ENCODE measurements around the gene ABLIM2. TPM values are rescaled to one million over a fixed set of nuclear protein-coding genes. Genes with fewer than 3 reads are reported as not detected.

Gene ABLIM2
- total RNA-seq, 2 experiments from 2014 or later, result 0.30 to 0.79 TPM

DNA sequence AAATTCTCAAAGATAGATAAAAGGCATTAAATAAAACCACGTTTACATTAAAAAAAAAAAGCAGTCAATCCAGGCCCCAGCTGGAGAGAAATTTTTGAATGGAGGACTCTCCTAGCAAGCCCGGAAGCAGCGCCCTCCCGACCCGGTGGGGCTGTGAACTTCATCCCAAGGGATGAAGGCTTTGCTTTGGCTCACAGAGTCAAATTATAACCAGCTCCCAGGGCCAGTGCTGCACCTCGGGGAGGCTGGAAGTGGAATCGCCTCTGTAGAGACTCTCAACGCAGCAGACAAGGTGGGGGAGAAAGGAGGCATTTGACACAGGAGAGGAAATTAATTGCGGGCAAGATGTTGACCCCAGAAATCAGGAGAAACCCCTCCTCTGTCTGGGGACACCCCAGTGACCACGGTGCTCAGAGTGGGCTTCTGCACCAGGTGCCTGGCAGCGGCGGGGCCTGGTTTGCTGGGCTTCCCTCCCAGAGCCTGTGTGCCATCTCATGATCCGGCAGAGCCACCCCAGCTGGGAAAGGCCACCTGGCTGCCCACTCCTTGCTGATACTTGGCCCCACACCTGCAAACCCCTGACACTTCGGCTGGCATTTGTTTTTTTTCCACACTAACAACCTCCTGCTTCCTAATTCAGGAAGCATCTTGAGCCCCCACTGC lies 71.7 kb downstream of the ABLIM2 start:
- CTCF ChIA-PET, result no interaction called here
- POLR2A ChIA-PET, result no interaction called here
- Mint-ChIP-seq H3K9me3 (no peaks in the 10 kb centered on the region), H3K27me3 (no peaks in the 10 kb centered on the region), H3K27ac (no peak overlapping the region), H3K36me3 (ENCODE audit: low read depth) (no peaks in the 10 kb centered on the region), H3K4me1 (no peaks in the 10 kb centered on the region), H3K4me3 (no peak overlapping the region)
- no peak for DNase-seq

DNA sequence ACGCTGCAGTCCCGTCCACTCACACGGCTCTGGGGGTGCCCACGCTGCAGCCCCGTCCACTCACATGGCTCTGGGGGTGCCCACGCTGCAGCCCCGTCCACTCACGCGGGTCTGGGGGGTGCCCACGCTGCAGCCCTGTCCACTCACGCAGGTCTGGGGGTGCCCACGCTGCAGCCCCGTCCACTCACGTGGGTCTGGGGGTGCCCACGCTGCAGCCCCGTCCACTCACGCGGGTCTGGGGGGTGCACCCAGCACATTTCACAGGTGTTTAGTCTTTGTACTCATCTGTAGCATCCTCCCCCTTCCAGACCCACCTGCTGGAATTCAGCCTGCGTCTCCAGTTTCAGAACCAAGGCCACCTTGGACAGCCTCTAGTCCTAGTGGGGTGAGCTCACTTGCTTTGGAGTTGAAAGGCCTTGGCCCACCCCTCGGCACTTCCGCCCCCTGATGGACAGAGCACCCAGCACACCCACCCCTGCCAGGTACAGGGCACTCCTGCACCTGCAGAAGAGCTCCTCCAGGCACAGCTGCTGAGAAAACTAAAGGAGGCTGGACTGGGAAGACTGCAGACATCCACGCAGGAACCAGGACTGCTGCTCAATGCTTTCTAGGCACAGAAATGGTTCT lies 73.0 kb downstream of the ABLIM2 start:
- Mint-ChIP-seq H3K4me3 (no peak overlapping the region), H3K36me3 (ENCODE audit: low read depth) (no peaks in the 10 kb centered on the region), H3K4me1 (no peaks in the 10 kb centered on the region), H3K9me3 (no peaks in the 10 kb centered on the region), H3K27me3 (no peaks in the 10 kb centered on the region), H3K27ac (no peak overlapping the region)
- no peak for DNase-seq
- ChIA-PET POLR2A (no interaction called here), CTCF (interaction anchor here (0.5 to 0.6 kb wide), 2 partner anchors 145 to 182 kb away, joined by 3 read pairs; no protein-coding TSS in a partner anchor)

DNA sequence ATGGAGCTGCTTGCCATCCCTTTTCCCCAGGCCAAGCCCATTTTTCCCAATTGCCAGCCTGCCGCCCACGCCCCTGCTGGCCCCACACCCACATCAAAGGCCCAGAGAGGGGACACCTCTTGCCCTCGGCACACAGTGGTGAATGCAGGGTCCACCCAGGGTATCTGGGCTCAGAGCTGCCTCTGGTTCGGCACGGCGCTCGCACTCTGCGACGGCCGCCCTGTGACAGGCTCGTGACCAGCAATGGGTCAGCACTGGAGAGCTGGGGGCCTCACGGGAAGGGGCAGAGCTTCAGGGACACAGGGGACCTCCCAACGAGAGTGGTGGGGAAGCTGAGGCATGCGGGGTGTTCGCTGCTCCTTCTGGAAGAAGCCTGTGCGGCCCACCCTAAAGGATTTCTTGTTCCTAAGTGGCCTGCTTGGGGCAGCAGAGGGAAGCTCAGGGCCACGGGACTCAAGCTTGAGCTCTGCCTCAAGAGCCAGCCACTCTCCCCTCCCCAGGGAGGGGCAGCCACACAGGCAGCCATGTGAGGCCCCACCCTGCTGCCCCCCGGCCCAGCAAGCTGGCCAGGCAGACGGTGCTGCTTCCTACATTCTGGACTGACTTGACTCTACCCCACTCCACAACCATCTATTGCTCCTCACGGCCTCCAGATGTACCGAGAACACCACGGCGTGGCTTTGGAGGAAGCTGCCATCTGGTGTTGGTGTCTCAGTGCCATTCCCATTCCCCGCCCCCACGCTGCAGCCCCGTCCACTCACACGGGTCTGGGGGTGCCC lies 73.7 kb downstream of the ABLIM2 start:
- H3K36me3 Mint-ChIP-seq (ENCODE audit: low read depth), result no peaks in the 10 kb centered on the region
- H3K27me3 Mint-ChIP-seq, result no peaks in the 10 kb centered on the region
- ChIA-PET POLR2A (no interaction called here), CTCF (interaction anchor here (0.5 kb wide), 1 partner anchor 145 kb away, joined by 3 read pairs; no protein-coding TSS in a partner anchor)
- H3K4me1 Mint-ChIP-seq, result no peaks in the 10 kb centered on the region
- no peaks in the 10 kb centered on the region for H3K9me3 Mint-ChIP-seq
- H3K4me3 Mint-ChIP-seq, result no peak overlapping the region
- DNase-seq, result no peak
- H3K27ac Mint-ChIP-seq, result no peak overlapping the region

DNA sequence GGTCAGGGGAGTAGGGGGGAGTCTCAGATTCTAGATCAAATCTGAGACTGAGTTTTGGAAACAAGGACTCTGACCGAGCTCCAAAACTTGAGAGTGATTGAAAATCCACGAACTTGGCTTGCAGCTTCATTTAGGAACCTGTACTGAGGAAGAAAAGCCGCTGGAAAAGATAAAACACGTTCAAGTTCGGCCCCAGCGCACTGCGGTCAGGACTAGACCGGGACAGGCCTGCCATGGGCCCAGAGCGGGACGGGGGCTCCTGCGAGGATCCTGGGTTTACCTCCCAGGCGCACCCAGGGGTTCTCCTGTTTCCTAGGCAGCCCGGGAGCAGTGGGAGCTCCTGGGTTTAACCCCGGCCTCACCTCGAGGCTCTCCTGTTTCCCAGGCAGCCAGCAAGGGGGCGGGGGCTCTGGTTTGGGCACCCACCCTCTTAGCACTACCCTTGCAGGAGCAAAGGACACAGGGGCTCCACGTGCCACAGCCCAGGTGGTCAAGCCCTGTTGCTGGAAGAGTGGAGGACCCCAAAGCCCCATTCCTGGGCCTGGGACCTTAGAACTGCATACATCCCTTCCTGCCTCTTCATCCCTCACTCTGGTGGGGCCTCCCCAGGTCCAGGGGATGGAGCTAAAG lies 74.5 kb downstream of the ABLIM2 start:
- Mint-ChIP-seq H3K4me3 (no peak overlapping the region), H3K36me3 (ENCODE audit: low read depth) (no peaks in the 10 kb centered on the region), H3K27ac (no peak overlapping the region), H3K9me3 (no peaks in the 10 kb centered on the region), H3K4me1 (no peaks in the 10 kb centered on the region), H3K27me3 (no peaks in the 10 kb centered on the region)
- CTCF ChIA-PET, result no interaction called here
- POLR2A ChIA-PET, result no interaction called here
- no peak for DNase-seq

DNA sequence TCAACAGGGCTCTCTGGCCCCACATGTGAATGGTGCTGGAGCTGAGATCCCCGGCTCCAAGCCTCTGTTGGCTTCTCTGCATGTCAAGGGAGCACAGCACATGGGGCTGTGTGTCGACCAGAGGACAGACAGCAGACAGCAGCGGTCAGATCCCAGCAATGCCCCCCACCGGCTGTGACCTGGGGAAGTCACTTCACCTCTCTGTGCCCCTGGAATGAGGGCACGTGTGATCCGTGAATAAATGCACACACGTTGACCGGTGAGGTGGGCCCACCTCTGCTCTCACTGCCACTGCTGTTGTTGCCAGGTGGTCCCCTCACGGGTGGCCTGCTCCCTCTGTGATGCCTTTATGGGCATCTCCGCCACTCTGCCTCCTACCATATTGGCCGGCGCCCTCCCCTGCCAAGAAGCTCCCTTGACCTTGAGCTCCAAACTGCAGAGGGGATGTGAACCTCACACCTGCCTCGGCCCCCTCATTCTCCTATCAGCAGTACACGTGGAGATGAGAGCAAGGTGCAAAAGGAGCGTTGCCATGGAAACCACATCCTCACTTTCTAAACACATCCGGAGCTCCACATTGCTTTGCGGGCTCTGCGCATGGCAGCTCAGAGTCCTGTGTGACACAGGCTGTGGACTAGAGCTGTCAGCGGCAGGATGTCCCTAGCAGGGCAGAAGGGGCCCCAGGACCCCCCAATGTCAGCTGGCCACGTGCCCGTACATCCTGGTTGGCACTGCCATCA lies 75.4 kb downstream of the ABLIM2 start:
- no peaks in the 10 kb centered on the region for H3K36me3 Mint-ChIP-seq (ENCODE audit: low read depth)
- H3K9me3 Mint-ChIP-seq, result no peaks in the 10 kb centered on the region
- H3K4me1 Mint-ChIP-seq, result no peaks in the 10 kb centered on the region
- H3K4me3 Mint-ChIP-seq, result no peak overlapping the region
- CTCF ChIA-PET, result no interaction called here
- H3K27ac Mint-ChIP-seq, result peak overlapping the region; percentile 17
- no peak for DNase-seq
- POLR2A ChIA-PET, result no interaction called here
- H3K27me3 Mint-ChIP-seq, result no peaks in the 10 kb centered on the region

DNA sequence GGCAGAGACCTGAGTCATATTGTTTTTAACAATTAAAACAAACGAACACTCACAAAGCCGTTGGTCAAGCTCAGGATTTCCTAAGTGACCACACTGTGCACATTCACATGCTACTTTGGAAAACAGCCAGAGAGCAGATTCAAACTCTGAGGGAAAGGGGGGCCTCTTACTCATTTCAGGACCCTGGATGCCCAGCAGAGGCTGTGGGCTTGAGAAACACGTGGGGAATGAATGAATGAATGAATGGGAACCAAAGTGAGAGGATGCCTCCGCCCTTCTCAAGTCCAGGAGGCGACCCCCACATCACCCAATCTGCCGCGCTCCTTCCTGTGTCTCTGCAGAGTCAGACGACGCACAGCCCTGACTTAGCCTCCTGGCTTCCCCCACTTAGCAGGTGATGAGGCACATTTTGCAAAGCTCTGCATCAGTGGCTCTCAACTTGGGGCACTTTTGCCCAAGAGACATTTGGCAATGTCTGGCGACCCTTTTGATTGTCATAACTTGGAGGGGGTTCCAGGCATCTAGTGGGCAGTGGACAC lies 76.0 kb downstream of the ABLIM2 start:
- ChIA-PET CTCF (no interaction called here), POLR2A (no interaction called here)
- Mint-ChIP-seq H3K9me3 (no peaks in the 10 kb centered on the region), H3K4me1 (no peaks in the 10 kb centered on the region), H3K36me3 (ENCODE audit: low read depth) (no peaks in the 10 kb centered on the region), H3K27ac (no peak overlapping the region), H3K4me3 (no peak overlapping the region), H3K27me3 (no peaks in the 10 kb centered on the region)
- no peak for DNase-seq

DNA sequence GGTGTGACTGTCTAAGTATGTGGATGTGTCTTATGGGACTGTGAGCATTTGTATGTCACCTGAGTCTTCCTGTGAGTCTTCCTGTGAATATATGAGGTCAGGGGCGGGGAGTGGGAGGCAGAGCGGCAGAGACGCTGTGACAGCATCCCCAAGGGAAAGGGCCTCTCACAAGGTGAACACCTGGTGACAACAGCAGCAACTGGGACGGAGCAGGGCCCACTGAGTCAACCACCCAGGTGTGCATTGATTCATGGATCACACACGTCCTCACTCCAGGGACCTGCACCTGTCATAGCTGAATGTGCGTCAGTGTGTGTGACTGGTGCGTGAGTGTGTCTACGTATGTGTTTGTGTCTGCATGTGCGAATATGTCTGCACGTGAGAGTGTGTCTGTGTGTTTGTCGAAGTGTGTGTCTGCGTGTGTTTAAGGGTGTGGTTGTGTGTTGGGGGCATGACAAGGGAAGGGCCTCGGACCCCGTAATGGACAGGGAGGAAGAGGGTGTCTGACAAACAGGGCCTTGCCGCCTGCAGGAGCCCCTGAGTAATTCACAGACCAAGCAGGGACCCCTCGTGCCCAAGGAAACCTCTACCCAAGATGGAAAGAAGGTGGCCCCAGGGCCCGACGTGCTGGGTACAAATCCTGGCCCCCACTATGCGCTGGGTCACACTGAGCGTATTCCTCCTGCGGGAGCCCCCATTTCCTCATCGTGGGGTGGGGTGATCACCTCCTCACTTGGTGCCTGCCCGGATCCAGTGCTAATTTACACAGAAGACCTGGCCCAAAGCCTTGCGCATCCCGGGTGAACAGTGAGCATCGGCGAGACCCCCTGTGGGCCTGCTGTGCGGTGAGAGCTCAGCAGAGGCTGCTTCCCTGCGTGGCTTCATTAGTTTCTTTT lies 76.7 kb downstream of the ABLIM2 start:
- Mint-ChIP-seq H3K36me3 (ENCODE audit: low read depth) (no peaks in the 10 kb centered on the region), H3K27me3 (no peaks in the 10 kb centered on the region), H3K4me3 (no peak overlapping the region), H3K27ac (no peak overlapping the region), H3K9me3 (no peaks in the 10 kb centered on the region), H3K4me1 (no peaks in the 10 kb centered on the region)
- ChIA-PET CTCF (no interaction called here), POLR2A (no interaction called here)
- DNase-seq, result no peak

DNA sequence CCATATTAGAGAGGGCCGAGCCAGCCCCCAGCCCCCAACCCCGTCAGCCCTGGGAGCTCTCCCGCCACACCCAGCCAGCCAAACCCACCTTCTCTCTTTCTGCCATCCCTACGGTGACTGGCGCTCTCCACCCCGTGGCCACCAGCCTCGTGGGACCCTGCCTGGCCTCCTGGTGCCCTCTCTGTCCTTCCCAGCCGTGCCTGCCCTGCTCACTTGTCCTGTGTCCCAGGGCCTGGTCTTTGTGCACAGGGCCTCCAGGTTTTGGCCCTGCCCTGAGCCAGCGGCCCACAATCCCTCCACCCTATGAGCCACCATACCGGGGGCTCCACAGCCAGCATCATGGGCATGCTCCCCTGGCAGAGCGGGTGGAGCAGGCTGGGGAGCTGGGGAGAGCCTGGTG lies 77.4 kb downstream of the ABLIM2 start:
- Mint-ChIP-seq H3K4me1 (no peaks in the 10 kb centered on the region), H3K36me3 (ENCODE audit: low read depth) (no peaks in the 10 kb centered on the region), H3K27me3 (no peaks in the 10 kb centered on the region), H3K27ac (no peak overlapping the region), H3K4me3 (no peak overlapping the region), H3K9me3 (no peaks in the 10 kb centered on the region)
- DNase-seq, result no peak
- ChIA-PET POLR2A (no interaction called here), CTCF (no interaction called here)

DNA sequence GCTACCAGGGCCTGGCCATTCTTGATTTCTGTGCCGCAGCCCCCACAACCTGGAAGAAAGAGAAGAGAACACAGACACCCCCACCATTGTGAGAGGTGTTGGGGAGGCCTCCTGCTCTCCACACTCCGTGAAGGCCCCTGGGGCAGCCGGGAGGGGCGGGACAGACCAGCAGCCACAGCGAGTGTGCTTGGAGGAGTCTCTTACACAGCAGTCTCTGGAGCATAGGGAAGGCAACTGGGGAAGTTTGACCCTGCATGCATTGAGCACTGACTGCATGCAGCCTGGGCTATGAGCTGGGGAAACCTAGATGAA lies 77.9 kb downstream of the ABLIM2 start:
- no peak for DNase-seq
- H3K36me3 Mint-ChIP-seq (ENCODE audit: low read depth), result no peaks in the 10 kb centered on the region
- no peaks in the 10 kb centered on the region for H3K4me1 Mint-ChIP-seq
- H3K27ac Mint-ChIP-seq, result no peak overlapping the region
- H3K9me3 Mint-ChIP-seq, result no peaks in the 10 kb centered on the region
- ChIA-PET POLR2A (no interaction called here), CTCF (no interaction called here)
- H3K4me3 Mint-ChIP-seq, result no peak overlapping the region
- H3K27me3 Mint-ChIP-seq, result no peaks in the 10 kb centered on the region

DNA sequence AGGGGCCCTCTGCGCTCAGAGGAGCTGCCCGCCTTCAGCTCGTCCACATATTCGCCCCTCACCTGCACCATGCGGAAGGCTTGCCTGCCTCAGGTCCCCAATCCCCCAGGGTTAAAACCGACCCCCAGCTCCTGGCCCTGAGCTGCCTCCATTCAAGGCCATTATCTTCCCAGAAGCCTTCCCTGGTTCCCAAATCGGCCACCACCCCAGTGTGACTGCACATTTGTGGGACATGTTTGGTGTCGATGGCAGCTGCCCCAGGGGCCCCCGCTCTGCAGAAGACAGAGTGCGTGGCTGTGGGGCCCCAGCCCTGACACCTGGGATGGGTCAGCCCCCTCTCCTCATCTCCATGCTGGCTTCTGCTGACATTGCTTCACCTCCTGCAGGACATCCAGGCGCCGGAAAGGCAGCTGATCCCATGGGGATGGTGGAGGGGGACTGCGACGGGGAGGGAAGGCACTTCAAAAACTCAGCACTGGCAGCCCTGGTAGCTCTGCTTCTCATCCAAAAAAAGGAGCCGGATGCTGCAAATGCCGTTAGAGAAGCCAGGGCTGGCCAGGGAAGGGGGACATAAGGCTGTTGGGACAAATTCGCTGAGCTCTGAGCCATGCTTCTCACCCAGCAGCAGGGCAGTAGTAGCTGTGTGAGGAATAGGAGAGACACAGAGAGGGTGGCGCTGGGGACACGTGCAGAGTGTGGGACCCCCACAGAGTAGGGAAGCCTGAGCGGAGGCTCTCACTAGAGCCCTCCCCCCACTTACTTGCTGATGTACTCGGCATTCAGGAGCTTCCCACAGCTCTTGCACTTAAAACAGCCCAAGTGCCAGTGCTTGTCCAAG lies 78.5 kb downstream of the ABLIM2 start:
- DNase-seq, result no peak
- H3K27me3 Mint-ChIP-seq, result no peaks in the 10 kb centered on the region
- ChIA-PET POLR2A (no interaction called here), CTCF (no interaction called here)
- no peak overlapping the region for H3K27ac Mint-ChIP-seq
- no peak overlapping the region for H3K4me3 Mint-ChIP-seq
- no peaks in the 10 kb centered on the region for H3K9me3 Mint-ChIP-seq
- no peaks in the 10 kb centered on the region for H3K36me3 Mint-ChIP-seq (ENCODE audit: low read depth)
- H3K4me1 Mint-ChIP-seq, result no peaks in the 10 kb centered on the region

DNA sequence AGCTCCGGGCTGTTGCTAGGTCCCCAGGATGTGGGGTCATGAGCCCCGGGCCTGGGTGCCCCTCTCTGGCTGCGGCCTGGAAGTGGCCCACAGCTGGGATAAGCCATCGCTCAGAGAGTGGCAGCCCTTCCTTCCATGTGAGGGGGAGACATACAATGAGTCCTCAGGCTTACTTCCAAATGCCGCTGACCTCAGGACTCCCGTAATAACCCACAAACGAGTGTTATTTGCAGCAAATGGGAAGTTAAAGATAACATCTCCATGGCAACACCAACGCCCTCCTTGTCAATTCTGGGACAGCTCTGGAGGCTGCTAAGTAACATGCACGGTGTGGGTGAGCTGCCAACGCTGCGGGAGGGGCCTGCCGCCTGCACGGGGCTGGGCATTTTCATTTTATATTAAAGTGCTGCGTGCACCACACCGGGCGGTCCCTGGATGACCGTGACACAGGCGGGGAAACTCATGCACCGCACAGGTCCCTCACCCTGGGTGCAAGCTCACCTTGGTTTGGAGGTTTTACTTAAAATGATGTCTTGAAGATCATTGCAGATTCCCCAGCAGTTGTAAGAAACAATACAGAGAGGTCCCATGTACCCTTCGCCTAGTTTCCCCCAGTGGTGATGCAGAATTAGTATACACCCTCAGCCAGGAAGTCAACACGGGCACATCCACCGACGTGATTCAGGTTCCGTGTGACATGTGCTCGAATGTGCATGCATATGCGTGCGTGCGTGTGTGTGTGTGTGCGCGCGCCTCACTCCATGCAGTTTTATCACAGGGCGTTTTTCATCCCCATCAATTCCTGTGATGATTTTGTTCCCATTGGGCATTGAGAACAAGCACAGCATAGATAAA lies 79.4 kb downstream of the ABLIM2 start:
- no peaks in the 10 kb centered on the region for H3K36me3 Mint-ChIP-seq (ENCODE audit: low read depth)
- no peak overlapping the region for H3K4me3 Mint-ChIP-seq
- H3K4me1 Mint-ChIP-seq, result no peaks in the 10 kb centered on the region
- no peaks in the 10 kb centered on the region for H3K9me3 Mint-ChIP-seq
- no peaks in the 10 kb centered on the region for H3K27me3 Mint-ChIP-seq
- POLR2A ChIA-PET, result no interaction called here
- H3K27ac Mint-ChIP-seq, result no peak overlapping the region
- no peak for DNase-seq
- CTCF ChIA-PET, result no interaction called here

Measured in activated CD4-positive, alpha-beta T cell treated with anti-CD3 and anti-CD28 coated beads, Interleukin-2, amount 10 ng/mL, durations not matched to agents 7 days and 5 days (primary cell).